Panc1 (cell line): ENCODE results near the gene RBM24. TPM values are rescaled to one million over a fixed set of nuclear protein-coding genes. Genes with fewer than 3 reads are reported as not detected.

Source experiments
- ATAC-seq: fragments of 200-7000 bp; cut with Tn5 transposase; 2 replicates; pipeline ENCODE4 v1.9.1; 2020; ENCODE audit warnings: mild to moderate bottlenecking, moderate library complexity
- BruUV-seq: library from RNA; stranded (reverse); fragments of 400-500 nt; replicated peaks from 2 replicates; lab custom pipeline; 2021; lab: Mats Ljungman, UMichigan
- CTCF ChIA-PET: fragments of 300-600 bp; sonication (Branson Sonifier 250); formaldehyde crosslinking; loops from one replicate; lab custom pipeline; 2022; ENCODE audit warnings: antibody characterized with exemption; lab: Charles Lee
- POLR2A ChIA-PET: fragments of 300-600 bp; sonication (Branson Sonifier 250); formaldehyde crosslinking; loops from one replicate; lab custom pipeline; 2022; ENCODE audit warnings: antibody characterized with exemption; lab: Charles Lee
- DNase-seq: peaks from one replicate; pipeline ENCODE4 v3.0.0-alpha.2; 2010; ENCODE audit warnings: low read depth, low spot score
- H3K27ac ChIP-seq: 2 replicates; pipeline ENCODE4 v1.5.1; 2011; ENCODE audit warnings: mild to moderate bottlenecking, low read length, inconsistent platforms
- H3K27me3 ChIP-seq: fragments of 200-500 bp; sonication (Bioruptor generic); 2 replicates; pipeline ENCODE4 v1.6.0; 2014; ENCODE audit warnings: low read length, inconsistent platforms; ENCODE audit not compliant: control insufficient read depth, insufficient read depth
- H3K36me3 ChIP-seq: fragments of 200-500 bp; sonication (Bioruptor generic); 2 replicates; pipeline ENCODE4 v1.5.1; 2014; ENCODE audit warnings: inconsistent platforms, mild to moderate bottlenecking, low read length, moderate library complexity; ENCODE audit not compliant: control insufficient read depth, insufficient read depth
- H3K4me1 ChIP-seq: 2 replicates; pipeline ENCODE4 v1.5.1; 2011; ENCODE audit warnings: inconsistent platforms, mild to moderate bottlenecking, low read length, moderate library complexity; ENCODE audit not compliant: control insufficient read depth, insufficient read depth
- H3K4me3 ChIP-seq, 2 experiments: 2 replicates each; pipeline ENCODE4 v1.5.1; 2011 to 2012; ENCODE audit warnings: low read depth in 2 of 2, low read length in 2 of 2, mild to moderate bottlenecking in 2 of 2, inconsistent platforms in 1 of 2, moderate library complexity in 1 of 2
- H3K9me3 ChIP-seq: fragments of 200-500 bp; sonication (Bioruptor generic); 2 replicates; pipeline ENCODE4 v1.5.1; 2014; ENCODE audit warnings: low read depth, mild to moderate bottlenecking, inconsistent platforms, low read length, moderate library complexity; ENCODE audit not compliant: control insufficient read depth, insufficient read depth
- CTCF ChIP-seq: fragments of 450-650 bp; IDR thresholded peaks from 2 replicates; pipeline ENCODE4 v1.5.1; 2017; ENCODE audit warnings: mild to moderate bottlenecking
- POLR2AphosphoS5 ChIP-seq: IDR thresholded peaks from 2 replicates; pipeline ENCODE4 v1.6.1; 2012; ENCODE audit warnings: mild to moderate bottlenecking, low read depth, low read length, moderate library complexity
- REST ChIP-seq, 2 experiments: IDR thresholded peaks; 2 replicates each; pipeline ENCODE4 v1.6.1; 2011 to 2012; ENCODE audit warnings: low read depth in 2 of 2, control low read depth in 1 of 2, low read length in 1 of 2, mild to moderate bottlenecking in 1 of 2, moderate library complexity in 1 of 2; ENCODE audit not compliant: insufficient read depth in 1 of 2
- SIN3A ChIP-seq: IDR thresholded peaks from 2 replicates; pipeline ENCODE4 v1.6.1; 2012; ENCODE audit warnings: low read depth, mild to moderate bottlenecking, low read length, moderate library complexity, borderline replicate concordance; ENCODE audit not compliant: insufficient read depth
- TCF7L2 ChIP-seq: IDR thresholded peaks from 2 replicates; pipeline ENCODE4 v1.6.1; 2011; ENCODE audit warnings: mild to moderate bottlenecking, low read depth, low read length, inconsistent platforms
- in situ Hi-C: cut with HindIII; loops from 2 replicates; pipeline ENCODE4 v1.10.0; 2016; ENCODE audit warnings: low sequenced_read_pairs, low pct_unique_long_range_greater_than_20kb
- intact Hi-C: fragments of 100-400 bp; cut with micrococcal nuclease; formaldehyde crosslinking; loops from one replicate; pipeline ENCODE4 v1.10.0; 2022; ENCODE audit not compliant: unreplicated experiment
- total RNA-seq: library from RNA; stranded (reverse); gene quantifications from one replicate; pipeline ENCODE4 v1.2.1, GENCODE V29; 2021; ENCODE audit not compliant: unreplicated experiment

RBM24 gene
- total RNA-seq, 1 experiment from 2014 or later = 23.0 TPM

- no peaks in the 10 kb centered on the region for H3K27me3 ChIP-seq
- H3K27ac ChIP-seq = no peak overlapping the region
- no TSS peak for BruUV-seq
- POLR2A ChIA-PET = interaction anchor here (0.6 kb wide), 1 partner anchor 59 kb away, joined by 4 read pairs; the partner anchor contains the start of gene CAP2
- ATAC-seq (no peak), DNase-seq (no peak)
- no peak overlapping the region for H3K4me3 ChIP-seq
- no peaks in the 10 kb centered on the region for H3K36me3 ChIP-seq
- no peaks in the 10 kb centered on the region for H3K4me1 ChIP-seq
- CTCF ChIA-PET = no interaction called here
- H3K9me3 ChIP-seq = no peaks in the 10 kb centered on the region
- intact Hi-C loops = no loop called here
- TF ChIP-seq POLR2AphosphoS5 = no peak
- TF ChIP-seq CTCF = no peak
- no peak for TF ChIP-seq SIN3A
- in situ Hi-C loops = no loop called here
These were observed 53.1 kb downstream of the RBM24 start for GRCh38 chr6:17334265-17334664.

GRCh38 chr6:17336425-17336824, 55.3 kb downstream of the RBM24 start:
- no peak for DNase-seq
- intact Hi-C loops (no loop called here), in situ Hi-C loops (no loop called here)
- H3K4me1 ChIP-seq = no peaks in the 10 kb centered on the region
- no peak for TF ChIP-seq SIN3A
- TF ChIP-seq CTCF = no peak
- TF ChIP-seq REST (IDR thresholded peaks at IDR 0.05; ENCODE audit: insufficient read depth in 1 of 2, low read depth in 2 of 2, low read length in 1 of 2) = no peak
- TF ChIP-seq POLR2AphosphoS5 = no peak
- TF ChIP-seq TCF7L2 = no peak
- H3K4me3 ChIP-seq = no peak overlapping the region
- H3K9me3 ChIP-seq = no peaks in the 10 kb centered on the region
- ATAC-seq = no peak
- no peaks in the 10 kb centered on the region for H3K36me3 ChIP-seq
- H3K27ac ChIP-seq = no peak overlapping the region
- no TSS peak for BruUV-seq
- CTCF ChIA-PET = no interaction called here
- POLR2A ChIA-PET = no interaction called here
- no peaks in the 10 kb centered on the region for H3K27me3 ChIP-seq
